GM18907 (cell line): ENCODE data around the gene KLHL42.
"Not testable (repeated sequence)": the region's sequence is repeated elsewhere in the genome, so short reads cannot be mapped to it uniquely, and the experiment has no call there.

Experiments
- ATAC-seq: cut with Tn5 transposase; IDR thresholded peaks from one replicate; pipeline ENCODE4 v1.9.1; 2021; ENCODE audit warnings: mild to moderate bottlenecking, moderate library complexity; ENCODE audit not compliant: unreplicated experiment

The KLHL42 gene

GRCh38 chr12:27814411-27814810, 34.4 kb downstream of the KLHL42 start:
- no peak for ATAC-seq

- no peak for ATAC-seq
These were observed 35.0 kb downstream of the KLHL42 start for GRCh38 chr12:27814851-27815591.

GRCh38 chr12:27817766-27818165, 37.7 kb downstream of the KLHL42 start:
- ATAC-seq = no peak

GRCh38 chr12:27818401-27818918, 38.4 kb downstream of the KLHL42 start:
- no peak for ATAC-seq

- no peak for ATAC-seq
These were observed 40.5 kb downstream of the KLHL42 start for GRCh38 chr12:27820564-27820963.

- ATAC-seq = no peak
These were observed 41.4 kb downstream of the KLHL42 start for GRCh38 chr12:27821259-27821973.

- peak; percentile 80 for ATAC-seq
These were observed 42.2 kb downstream of the KLHL42 start for GRCh38 chr12:27822076-27822712.

GRCh38 chr12:27823038-27823437, 43.0 kb downstream of the KLHL42 start:
- ATAC-seq = no peak

GRCh38 chr12:27824126-27824842, 44.3 kb downstream of the KLHL42 start:
- ATAC-seq = peak; percentile 77

- ATAC-seq = no peak
These were observed 46.0 kb downstream of the KLHL42 start for GRCh38 chr12:27826076-27826475.

GRCh38 chr12:27828196-27828595, 48.2 kb downstream of the KLHL42 start:
- no peak for ATAC-seq

- no peak for ATAC-seq
These were observed 58.6 kb downstream of the KLHL42 start for GRCh38 chr12:27838543-27839185.

- no peak for ATAC-seq
These were observed 60.4 kb downstream of the KLHL42 start for GRCh38 chr12:27840229-27840999.

GRCh38 chr12:27841392-27841882, 61.4 kb downstream of the KLHL42 start:
- no peak for ATAC-seq

GRCh38 chr12:27843714-27844245, 63.7 kb downstream of the KLHL42 start:
- no peak for ATAC-seq

GRCh38 chr12:27844366-27845090, 64.5 kb downstream of the KLHL42 start:
- no peak for ATAC-seq

GRCh38 chr12:27845187-27845586, 65.2 kb downstream of the KLHL42 start:
- no peak for ATAC-seq

- ATAC-seq = not testable (repeated sequence)
These were observed 65.7 kb downstream of the KLHL42 start for GRCh38 chr12:27845706-27846105.

GRCh38 chr12:27847293-27847692, 67.3 kb downstream of the KLHL42 start:
- ATAC-seq = not testable (repeated sequence)
